NCI-H2171 treated with DMSO at 0.1 percent for 48 hours (cell line): ENCODE measurements around the gene DSC3.

Experiments
- DNase-seq: peaks from one replicate; lab custom pipeline; 2025; lab: John Stamatoyannopoulos, UW

The DSC3 gene

DNA sequence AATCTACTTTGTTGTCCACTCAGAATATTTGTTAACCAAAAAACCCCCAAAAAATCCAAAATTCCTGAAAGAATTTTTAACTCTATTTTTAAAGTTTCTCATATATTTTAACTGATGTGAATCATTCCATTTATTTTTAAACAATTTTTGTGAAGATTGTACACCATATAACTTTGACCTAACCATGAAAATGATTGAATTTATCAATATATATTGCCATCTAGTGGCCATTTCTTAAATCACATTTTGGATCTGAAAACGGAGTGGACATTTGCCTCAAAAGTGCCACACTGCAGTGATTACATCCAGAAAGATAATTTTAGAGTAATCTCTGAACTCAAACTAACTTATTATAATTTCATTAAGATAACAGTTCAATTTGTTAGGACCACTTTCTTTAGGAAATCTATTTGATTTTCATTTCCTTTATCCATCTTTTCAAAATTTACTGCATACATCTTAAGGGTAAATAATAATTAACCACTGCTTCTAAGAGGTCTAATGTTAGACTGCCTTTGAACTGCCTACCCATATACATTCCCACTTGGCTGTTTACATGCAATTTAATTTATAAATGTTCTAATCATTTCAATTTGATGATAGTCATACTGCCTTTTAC lies 71.1 kb downstream of the DSC3 start:
- peak; percentile 24 for DNase-seq

DNA sequence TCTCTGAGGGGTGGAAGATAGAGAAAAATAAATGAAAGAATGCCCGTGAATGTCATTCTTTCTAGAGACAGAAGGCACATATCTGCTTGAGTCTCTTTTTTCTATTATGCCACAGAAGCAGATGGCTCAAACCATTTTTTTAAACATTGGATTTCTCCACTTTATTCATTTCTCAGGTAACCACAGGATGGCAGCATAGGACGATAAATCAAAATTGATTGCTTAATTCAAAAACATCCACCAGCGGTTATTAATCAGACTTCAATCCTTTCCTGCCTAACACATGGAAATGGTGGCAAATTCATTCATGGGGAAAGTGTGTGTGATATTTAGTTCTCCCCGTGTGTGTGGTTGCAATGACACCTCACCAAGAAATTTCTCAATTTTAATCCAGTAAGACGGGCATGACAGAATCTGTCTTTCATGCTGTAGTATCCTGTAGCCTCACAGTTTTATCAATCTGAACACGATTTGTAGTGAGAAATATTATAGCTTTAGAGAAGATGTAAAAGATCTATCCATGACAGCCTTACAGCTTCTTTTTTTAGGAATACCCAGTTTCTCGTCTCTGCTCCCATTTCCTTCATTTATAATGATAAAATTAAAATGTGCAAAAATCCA lies 72.2 kb downstream of the DSC3 start:
- DNase-seq = peak; percentile 76

- no peak for DNase-seq
Observed at GRCh38 chr18:30969670-30970170, 72.8 kb downstream of the DSC3 start.

- DNase-seq = no peak
Observed at GRCh38 chr18:30967701-30968100, 74.8 kb downstream of the DSC3 start.

DNA sequence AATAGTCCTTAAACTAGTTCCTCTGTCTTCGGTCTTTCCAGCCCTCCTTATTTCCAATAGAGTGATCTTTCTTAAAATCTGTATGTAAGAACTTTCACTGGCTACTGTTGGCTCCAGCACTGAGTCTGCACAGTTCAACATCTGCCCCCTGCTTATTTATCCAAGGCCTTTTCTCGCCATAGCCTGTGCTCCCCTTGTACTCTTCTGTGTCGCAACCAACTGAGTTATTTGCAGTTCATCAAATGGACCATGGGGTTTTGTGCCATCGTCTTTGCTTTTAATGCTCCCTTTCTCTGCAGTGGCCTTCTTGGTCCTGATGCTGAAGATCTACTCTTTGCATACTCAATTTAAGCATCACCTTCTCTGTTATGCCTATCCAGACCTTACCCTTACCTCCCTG lies 77.3 kb downstream of the DSC3 start:
- DNase-seq = no peak

DNA sequence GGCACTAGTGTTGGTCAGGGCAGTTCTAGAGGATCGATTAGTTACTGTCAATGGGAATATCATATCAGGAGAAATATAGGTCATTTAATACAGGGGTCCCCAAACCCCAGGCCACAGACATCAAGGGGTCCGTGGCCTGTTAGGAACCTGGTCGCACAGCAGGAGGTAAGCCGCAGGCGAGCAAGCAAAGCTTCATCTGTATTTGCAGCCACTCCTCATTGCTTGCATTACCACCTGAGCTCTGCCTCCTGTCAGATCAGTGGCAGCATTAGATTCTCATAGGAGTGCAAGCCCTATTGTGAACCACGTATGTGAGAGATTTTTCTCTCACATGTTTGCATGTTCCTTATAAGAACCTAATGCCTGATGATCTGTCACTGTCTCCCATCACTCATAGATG lies 81.9 kb downstream of the DSC3 start:
- no peak for DNase-seq

DNA sequence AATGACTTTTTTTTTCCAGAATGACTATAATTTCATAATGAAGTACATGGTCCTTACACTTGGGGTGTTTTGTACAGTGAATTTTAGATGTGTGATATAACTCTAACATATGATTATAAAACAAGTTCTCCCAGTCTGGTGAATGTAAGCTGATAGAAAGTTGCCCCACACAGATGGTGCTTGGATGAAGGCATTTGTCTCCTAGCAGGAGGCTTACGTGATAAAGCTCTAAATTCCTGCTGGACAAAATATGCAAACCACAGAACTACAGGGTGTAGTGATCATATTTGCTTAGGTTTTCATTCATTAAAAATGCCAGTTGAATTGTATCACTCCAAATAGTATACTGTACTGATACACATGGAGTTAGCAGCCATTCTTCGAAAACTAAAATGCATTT lies 85.5 kb downstream of the DSC3 start:
- DNase-seq = no peak

GRCh38 chr18:30954262-30954661 lies 88.3 kb downstream of the DSC3 start:
- DNase-seq = no peak

DNA sequence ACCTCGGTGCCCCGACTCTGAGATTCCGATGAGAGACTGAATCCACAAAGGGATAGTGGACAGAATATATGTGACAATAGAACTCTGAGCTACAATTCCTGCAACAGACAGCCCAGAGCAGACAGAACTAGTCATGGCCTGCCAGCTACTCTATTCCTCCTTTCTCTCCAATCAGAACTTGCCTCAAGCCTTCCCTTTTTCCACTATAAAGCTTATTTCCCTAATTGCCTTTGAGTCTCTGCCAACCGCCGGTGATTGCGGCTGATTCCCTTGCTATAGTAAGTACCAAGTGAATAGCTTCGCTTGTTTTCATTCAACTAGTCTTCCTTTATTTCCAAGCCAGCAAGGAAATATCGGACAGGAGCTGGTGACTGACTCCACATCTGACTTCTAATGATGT lies 96.8 kb downstream of the DSC3 start:
- no peak for DNase-seq

DNA sequence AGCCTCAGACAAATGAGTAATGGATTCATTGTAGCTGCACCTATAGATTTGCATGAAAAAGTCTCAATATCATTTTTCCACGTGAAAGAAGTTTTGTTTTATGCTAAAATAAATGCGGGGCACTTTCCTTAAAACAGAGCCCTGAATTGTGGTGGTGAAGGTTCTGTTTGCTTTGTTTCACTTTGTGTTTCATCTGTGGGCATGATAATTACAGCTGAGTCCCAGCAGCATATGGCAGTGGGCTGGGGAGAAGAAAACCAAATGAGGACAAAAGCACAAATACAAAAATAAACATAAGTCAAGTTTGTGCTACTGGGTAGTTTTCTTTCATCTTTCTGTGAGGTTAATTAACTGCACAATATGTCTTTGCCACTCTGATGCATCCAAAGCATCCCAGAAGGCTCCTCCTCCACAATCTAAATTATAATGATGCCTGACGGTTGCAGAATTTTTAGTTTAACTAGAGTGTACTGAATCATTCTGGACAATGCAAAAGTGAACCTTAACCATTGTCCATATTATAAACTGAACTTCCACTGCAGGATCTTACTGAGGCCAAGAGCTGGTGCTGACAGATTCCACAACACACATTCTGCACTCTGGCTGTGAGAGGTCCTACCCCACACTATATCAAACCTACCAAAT lies 97.6 kb downstream of the DSC3 start:
- no peak for DNase-seq

DNA sequence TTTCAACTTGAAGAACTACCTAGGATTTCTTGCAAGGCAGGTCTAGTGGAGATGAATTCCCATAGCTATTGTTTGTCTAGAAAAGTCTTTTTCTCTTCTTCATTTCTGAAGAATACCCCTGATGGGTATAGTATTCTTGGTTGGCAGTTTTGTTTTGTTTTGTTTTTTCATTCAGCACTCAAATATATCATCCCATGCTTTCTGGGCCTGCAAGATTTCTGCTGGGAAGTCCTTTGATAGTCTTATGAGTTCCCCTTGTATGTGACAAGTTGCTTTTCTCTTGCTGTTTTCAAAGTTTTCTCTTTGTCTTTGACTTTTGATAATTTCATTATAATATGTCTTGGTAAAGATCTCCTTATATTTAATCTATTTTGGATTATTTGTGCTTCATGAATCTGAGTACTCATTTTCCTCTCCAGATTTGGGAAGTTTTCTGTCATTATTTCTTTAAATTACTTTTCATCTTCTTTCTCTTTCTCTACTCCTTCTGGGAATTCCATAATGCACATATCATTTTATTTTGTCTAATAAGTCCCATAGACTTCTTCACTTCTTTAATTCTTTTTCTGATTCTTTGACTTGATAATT lies 101.5 kb downstream of the DSC3 start:
- no peak for DNase-seq
